A673 (cell line): ENCODE results near the gene MCM9. TPM values are rescaled to one million over a fixed set of nuclear protein-coding genes. Genes with fewer than 3 reads are reported as not detected.
A peak's percentile ranks its signal among the peaks of the same experiment; 100 is the strongest.

Experiments used
- BruUV-seq: library from RNA; stranded (reverse); fragments of 400-500 nt; replicated peaks from 2 replicates; lab custom pipeline; 2021; lab: Mats Ljungman, UMichigan
- CTCF ChIA-PET: fragments of 300-600 bp; sonication (Branson Sonifier 250); formaldehyde crosslinking; loops from one replicate; lab custom pipeline; 2022; ENCODE audit warnings: antibody characterized with exemption; lab: Charles Lee
- POLR2A ChIA-PET: fragments of 300-600 bp; sonication (Branson Sonifier 250); formaldehyde crosslinking; loops from one replicate; lab custom pipeline; 2022; ENCODE audit warnings: antibody characterized with exemption; ENCODE audit not compliant: low non-redundant PET; lab: Charles Lee
- DNase-seq: peaks from one replicate; pipeline ENCODE4 v3.0.0-alpha.2; 2015; ENCODE audit warnings: low spot score
- H3K27ac ChIP-seq: fragments of 200-600 bp; sonication (generic); 2 replicates; pipeline ENCODE4 v1.5.1; 2016; ENCODE audit warnings: mixed run types, low read depth, mild to moderate bottlenecking, mixed read lengths, antibody characterized with exemption, low read length; ENCODE audit not compliant: poor library complexity, severe bottlenecking
- H3K27me3 ChIP-seq: fragments of 200-600 bp; sonication (generic); replicated peaks from 2 replicates; pipeline ENCODE4 v1.6.1; 2017; ENCODE audit warnings: mixed run types, low read depth, mild to moderate bottlenecking, mixed read lengths, antibody characterized with exemption, low read length; ENCODE audit not compliant: insufficient read depth, poor library complexity
- H3K36me3 ChIP-seq: fragments of 200-600 bp; sonication (generic); 2 replicates; pipeline ENCODE4 v1.6.1; 2016; ENCODE audit warnings: mixed run types, mild to moderate bottlenecking, mixed read lengths, antibody characterized with exemption, low read length; ENCODE audit not compliant: insufficient read depth, poor library complexity, severe bottlenecking
- H3K4me1 ChIP-seq: fragments of 200-600 bp; sonication (generic); 2 replicates; pipeline ENCODE4 v1.6.1; 2017; ENCODE audit warnings: mixed run types, mild to moderate bottlenecking, mixed read lengths, antibody characterized with exemption, low read length; ENCODE audit not compliant: insufficient read depth, poor library complexity, severe bottlenecking
- H3K4me3 ChIP-seq: fragments of 200-600 bp; sonication (generic); 2 replicates; pipeline ENCODE4 v1.5.1; 2016; ENCODE audit warnings: low read depth, mixed run types, mild to moderate bottlenecking, mixed read lengths, low read length; ENCODE audit not compliant: poor library complexity, severe bottlenecking
- H3K9me3 ChIP-seq: fragments of 200-600 bp; sonication (generic); 2 replicates; pipeline ENCODE4 v1.6.1; 2016; ENCODE audit warnings: mixed run types, low read depth, mild to moderate bottlenecking, mixed read lengths, antibody characterized with exemption, low read length; ENCODE audit not compliant: poor library complexity, severe bottlenecking
- EZH2 ChIP-seq: fragments of 200-600 bp; sonication (generic); IDR thresholded peaks from 2 replicates; pipeline ENCODE4 v1.6.1; 2017; ENCODE audit warnings: borderline replicate concordance, low read depth, mild to moderate bottlenecking, mixed read lengths, antibody characterized with exemption, low read length; ENCODE audit not compliant: poor library complexity, severe bottlenecking
- intact Hi-C: fragments of 100-400 bp; cut with micrococcal nuclease; formaldehyde crosslinking; loops from one replicate; pipeline ENCODE4 v1.10.0; 2022; ENCODE audit not compliant: unreplicated experiment
- total RNA-seq: library from RNA; stranded (reverse); gene quantifications from 2 replicates; pipeline ENCODE4 v1.2.3, GENCODE V29; 2021
- TF ChIP-seq, protein P1 (sequence below): fragments of 300-800, 200-600 bp; sonication (generic); conservative IDR thresholded peaks from 2 replicates; pipeline ENCODE4 v1.5.1; 2017; ENCODE audit warnings: low read depth, mild to moderate bottlenecking, antibody characterized with exemption, low read length, moderate library complexity, mixed read lengths

Gene MCM9
- total RNA-seq, 1 experiment from 2014 or later, result 16.9 TPM

DNA sequence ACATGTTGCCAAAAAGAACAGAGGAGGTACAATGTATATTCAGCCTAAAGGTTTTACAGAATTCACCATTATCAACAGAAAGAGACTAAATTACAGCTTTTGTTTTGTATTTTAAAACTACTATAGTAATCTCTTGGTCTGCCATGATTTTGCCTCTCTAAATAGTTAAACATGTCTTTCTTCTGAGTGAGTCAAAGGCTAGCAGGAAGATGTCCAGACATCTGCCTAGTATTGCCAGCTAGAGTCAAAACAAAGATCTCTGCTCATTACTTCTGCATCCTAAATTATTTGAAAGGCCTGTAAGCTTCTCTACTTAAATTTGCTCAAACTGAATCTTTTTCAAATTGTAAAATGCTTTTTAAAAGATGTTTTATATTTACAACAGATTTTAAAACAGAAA is 32.2 kb downstream of the MCM9 start:
- no peak for TF ChIP-seq EZH2
- TF ChIP-seq, protein P1, sequence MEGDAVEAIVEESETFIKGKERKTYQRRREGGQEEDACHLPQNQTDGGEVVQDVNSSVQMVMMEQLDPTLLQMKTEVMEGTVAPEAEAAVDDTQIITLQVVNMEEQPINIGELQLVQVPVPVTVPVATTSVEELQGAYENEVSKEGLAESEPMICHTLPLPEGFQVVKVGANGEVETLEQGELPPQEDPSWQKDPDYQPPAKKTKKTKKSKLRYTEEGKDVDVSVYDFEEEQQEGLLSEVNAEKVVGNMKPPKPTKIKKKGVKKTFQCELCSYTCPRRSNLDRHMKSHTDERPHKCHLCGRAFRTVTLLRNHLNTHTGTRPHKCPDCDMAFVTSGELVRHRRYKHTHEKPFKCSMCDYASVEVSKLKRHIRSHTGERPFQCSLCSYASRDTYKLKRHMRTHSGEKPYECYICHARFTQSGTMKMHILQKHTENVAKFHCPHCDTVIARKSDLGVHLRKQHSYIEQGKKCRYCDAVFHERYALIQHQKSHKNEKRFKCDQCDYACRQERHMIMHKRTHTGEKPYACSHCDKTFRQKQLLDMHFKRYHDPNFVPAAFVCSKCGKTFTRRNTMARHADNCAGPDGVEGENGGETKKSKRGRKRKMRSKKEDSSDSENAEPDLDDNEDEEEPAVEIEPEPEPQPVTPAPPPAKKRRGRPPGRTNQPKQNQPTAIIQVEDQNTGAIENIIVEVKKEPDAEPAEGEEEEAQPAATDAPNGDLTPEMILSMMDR, result no peak
- H3K27ac ChIP-seq, result no peak overlapping the region
- no peaks in the 10 kb centered on the region for H3K9me3 ChIP-seq
- BruUV-seq, result no TSS peak
- peaks cover 14% of the 10 kb centered on the region for H3K4me1 ChIP-seq
- CTCF ChIA-PET, result no interaction called here
- intact Hi-C loops, result no loop called here
- DNase-seq, result no peak
- no peak overlapping the region for H3K4me3 ChIP-seq
- H3K27me3 ChIP-seq, result no peaks in the 10 kb centered on the region
- peaks cover 70% of the 10 kb centered on the region for H3K36me3 ChIP-seq
- POLR2A ChIA-PET, result no interaction called here

- TF ChIP-seq, protein P1, result no peak
- TF ChIP-seq EZH2, result no peak
- Histone ChIP-seq H3K9me3 (no peaks in the 10 kb centered on the region), H3K27ac (no peak overlapping the region), H3K4me3 (no peak overlapping the region), H3K4me1 (peaks cover 24% of the 10 kb centered on the region), H3K36me3 (peaks cover 46% of the 10 kb centered on the region), H3K27me3 (no peaks in the 10 kb centered on the region)
- intact Hi-C loops, result no loop called here
- POLR2A ChIA-PET, result no interaction called here
- peak; percentile 46 for DNase-seq
- no TSS peak for BruUV-seq
- CTCF ChIA-PET, result no interaction called here
These were observed 35.0 kb downstream of the MCM9 start for GRCh38 chr6:118899948-118900347.

GRCh38 chr6:118897386-118897785 is 37.6 kb downstream of the MCM9 start:
- H3K9me3 ChIP-seq, result no peaks in the 10 kb centered on the region
- peaks cover 24% of the 10 kb centered on the region for H3K4me1 ChIP-seq
- no peaks in the 10 kb centered on the region for H3K27me3 ChIP-seq
- no peak overlapping the region for H3K27ac ChIP-seq
- BruUV-seq, result no TSS peak
- H3K36me3 ChIP-seq, result peaks cover 24% of the 10 kb centered on the region
- intact Hi-C loops, result no loop called here
- ChIA-PET POLR2A (interaction anchor here (0.9 kb wide), 1 partner anchor 31 kb away, joined by 3 read pairs; no protein-coding TSS in a partner anchor), CTCF (interaction anchor here (0.7 kb wide), 1 partner anchor 56 kb away, joined by 3 read pairs; no protein-coding TSS in a partner anchor)
- DNase-seq, result no peak
- TF ChIP-seq, protein P1, result no peak
- no peak for TF ChIP-seq EZH2
- no peak overlapping the region for H3K4me3 ChIP-seq
